Measurements from ENCODE around the gene ADGRE3. TPM values are rescaled to one million over a fixed set of nuclear protein-coding genes. Genes with fewer than 3 reads are reported as not detected.

Gene ADGRE3
- total RNA-seq, 1 donor from 2014 or later: not detected

DNA sequence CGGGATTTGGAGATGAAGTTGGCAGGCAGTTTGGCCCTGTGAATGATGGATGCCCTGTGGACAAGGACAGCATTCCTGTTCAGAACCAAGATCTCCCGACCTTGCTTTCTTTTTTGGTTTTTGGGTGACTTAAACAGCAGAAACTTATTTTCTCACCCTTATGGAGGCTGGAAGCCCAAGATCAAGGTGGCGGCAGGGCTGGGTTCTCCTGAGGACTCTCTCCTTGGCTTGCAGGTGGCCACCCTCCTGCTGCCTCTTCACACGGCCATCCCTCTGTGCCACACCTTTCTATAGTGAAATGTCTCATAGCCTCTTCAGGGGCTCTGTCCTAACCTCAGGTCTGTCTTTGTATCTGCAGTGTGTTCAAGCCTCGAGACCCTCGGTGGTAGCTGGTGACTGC lies 29.2 kb upstream of the ADGRE3 start:
- no peaks in the 10 kb centered on the region for H3K36me3 ChIP-seq
- Mint-ChIP-seq H3K4me3 (no peak overlapping the region), H3K4me1 (no peaks in the 10 kb centered on the region)

DNA sequence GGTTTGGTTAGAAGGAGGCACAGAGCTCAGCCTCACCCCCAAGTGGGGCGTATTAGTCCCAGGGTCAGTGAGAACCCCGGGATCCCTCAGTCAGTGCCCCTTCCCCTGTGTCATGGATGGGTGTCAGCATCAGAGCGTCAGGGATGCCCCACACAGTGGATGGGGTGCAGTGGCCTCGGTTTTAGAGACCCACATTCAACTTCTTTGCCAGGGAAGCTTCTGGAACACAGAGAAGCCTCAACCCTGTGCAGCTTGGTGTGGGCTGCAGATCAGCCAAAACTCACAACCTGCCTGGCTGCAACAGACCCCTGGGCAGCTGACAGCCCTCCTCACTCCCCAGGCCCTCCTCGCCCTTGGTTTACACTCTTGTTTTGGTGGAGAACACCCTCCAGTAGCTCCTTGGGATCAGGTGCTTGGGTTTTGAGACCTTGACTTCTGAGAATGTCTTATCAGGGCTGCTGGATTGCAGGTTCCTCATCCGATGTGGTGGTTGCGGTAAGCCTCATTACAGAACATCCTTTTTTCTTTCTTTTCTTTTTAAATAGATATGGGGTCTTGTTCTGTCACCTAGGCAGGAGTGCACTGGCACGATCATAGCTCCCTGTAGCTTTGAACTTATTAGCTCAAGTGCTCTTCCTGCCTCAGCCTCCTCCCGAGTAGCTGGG lies 26.2 kb upstream of the ADGRE3 start:
- Histone ChIP-seq H3K36me3 (no peaks in the 10 kb centered on the region), H3F3A (ENCODE audit: low read depth) (no peaks in the 10 kb centered on the region), H4K20me1 (ENCODE audit: low read depth) (no peaks in the 10 kb centered on the region), H3K9ac (no peak overlapping the region), H3K27me3 (no peaks in the 10 kb centered on the region), H3K4me2 (no peak overlapping the region), H3K4me3 (no peak overlapping the region), H3K79me2 (ENCODE audit: low read depth) (no peaks in the 10 kb centered on the region), H3K4me1 (no peaks in the 10 kb centered on the region), H3K9me3 (ENCODE audit: low read depth) (no peaks in the 10 kb centered on the region), H2AFZ (replicated peaks) (no peak overlapping the region), H3K27ac (no peak overlapping the region)
- Mint-ChIP-seq H3K4me3 (no peak overlapping the region), H3K9me3 (peaks cover 7% of the 10 kb centered on the region), H3K4me1 (no peaks in the 10 kb centered on the region), H3K27ac (no peak overlapping the region), H3K36me3 (peaks cover 40% of the 10 kb centered on the region), H3K27me3 (ENCODE audit: insufficient read depth, low read depth) (peaks cover 2% of the 10 kb centered on the region)
- DNase-seq (ENCODE audit: low spot score): no peak
- TF ChIP-seq EZH2phosphoT487 (IDR thresholded peaks at IDR 0.05) (no peak), EZH2 (IDR thresholded peaks at IDR 0.05) (no peak)
- TF ChIP-seq, protein P1, sequence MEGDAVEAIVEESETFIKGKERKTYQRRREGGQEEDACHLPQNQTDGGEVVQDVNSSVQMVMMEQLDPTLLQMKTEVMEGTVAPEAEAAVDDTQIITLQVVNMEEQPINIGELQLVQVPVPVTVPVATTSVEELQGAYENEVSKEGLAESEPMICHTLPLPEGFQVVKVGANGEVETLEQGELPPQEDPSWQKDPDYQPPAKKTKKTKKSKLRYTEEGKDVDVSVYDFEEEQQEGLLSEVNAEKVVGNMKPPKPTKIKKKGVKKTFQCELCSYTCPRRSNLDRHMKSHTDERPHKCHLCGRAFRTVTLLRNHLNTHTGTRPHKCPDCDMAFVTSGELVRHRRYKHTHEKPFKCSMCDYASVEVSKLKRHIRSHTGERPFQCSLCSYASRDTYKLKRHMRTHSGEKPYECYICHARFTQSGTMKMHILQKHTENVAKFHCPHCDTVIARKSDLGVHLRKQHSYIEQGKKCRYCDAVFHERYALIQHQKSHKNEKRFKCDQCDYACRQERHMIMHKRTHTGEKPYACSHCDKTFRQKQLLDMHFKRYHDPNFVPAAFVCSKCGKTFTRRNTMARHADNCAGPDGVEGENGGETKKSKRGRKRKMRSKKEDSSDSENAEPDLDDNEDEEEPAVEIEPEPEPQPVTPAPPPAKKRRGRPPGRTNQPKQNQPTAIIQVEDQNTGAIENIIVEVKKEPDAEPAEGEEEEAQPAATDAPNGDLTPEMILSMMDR (IDR thresholded peaks at IDR 0.05): no peak

More for the DNA sequence above, 29.2 kb upstream of the ADGRE3 start:
- no peak overlapping the region for H3K4me3 ChIP-seq
- H3K27ac ChIP-seq: no peak overlapping the region
- H3K4me2 ChIP-seq: no peak overlapping the region
- H3K36me3 Mint-ChIP-seq: peaks cover 56% of the 10 kb centered on the region
- peaks cover 7% of the 10 kb centered on the region for H3K9me3 Mint-ChIP-seq
- H3F3A ChIP-seq (ENCODE audit: low read depth): no peaks in the 10 kb centered on the region
- no peaks in the 10 kb centered on the region for H3K9me3 ChIP-seq (ENCODE audit: low read depth)
- H3K27me3 Mint-ChIP-seq (ENCODE audit: insufficient read depth, low read depth): peaks cover 2% of the 10 kb centered on the region
- no peaks in the 10 kb centered on the region for H3K27me3 ChIP-seq
- TF ChIP-seq EZH2 (IDR thresholded peaks at IDR 0.05) (no peak), EZH2phosphoT487 (IDR thresholded peaks at IDR 0.05) (no peak)
- TF ChIP-seq, protein P1 (IDR thresholded peaks at IDR 0.05): no peak
- H3K4me1 ChIP-seq: no peaks in the 10 kb centered on the region
- DNase-seq (ENCODE audit: low spot score): no peak
- no peaks in the 10 kb centered on the region for H4K20me1 ChIP-seq (ENCODE audit: low read depth)
- no peaks in the 10 kb centered on the region for H3K79me2 ChIP-seq (ENCODE audit: low read depth)
- H2AFZ ChIP-seq (replicated peaks): no peak overlapping the region
- H3K9ac ChIP-seq: no peak overlapping the region
- no peak overlapping the region for H3K27ac Mint-ChIP-seq

DNA sequence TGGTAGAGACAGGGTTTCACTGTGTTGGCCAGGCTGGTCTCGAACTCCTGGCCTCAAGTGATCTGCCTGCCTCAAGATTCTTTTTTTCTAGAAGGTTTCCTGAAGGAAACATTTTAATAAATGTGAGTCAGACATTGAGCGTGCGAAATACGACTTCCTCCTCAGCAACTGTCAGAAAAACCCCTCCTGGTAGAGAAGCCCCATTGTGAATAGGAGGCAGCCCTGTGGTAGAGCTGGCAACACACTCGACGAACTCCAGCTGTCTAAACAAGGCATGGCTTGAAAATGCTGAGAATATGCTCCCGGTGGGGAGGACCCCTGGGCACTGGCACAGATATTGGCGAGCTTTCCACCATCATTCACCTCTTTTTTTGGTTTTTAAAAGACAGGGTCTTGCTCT lies 25.0 kb upstream of the ADGRE3 start:
- Histone ChIP-seq H3K27ac (no peak overlapping the region), H3K4me2 (no peak overlapping the region), H3K9ac (no peak overlapping the region), H3K9me3 (ENCODE audit: low read depth) (no peaks in the 10 kb centered on the region), H3K79me2 (ENCODE audit: low read depth) (no peaks in the 10 kb centered on the region), H4K20me1 (ENCODE audit: low read depth) (no peaks in the 10 kb centered on the region), H3K4me1 (no peaks in the 10 kb centered on the region), H2AFZ (replicated peaks) (no peak overlapping the region), H3F3A (ENCODE audit: low read depth) (no peaks in the 10 kb centered on the region), H3K36me3 (no peaks in the 10 kb centered on the region), H3K4me3 (no peak overlapping the region), H3K27me3 (no peaks in the 10 kb centered on the region)
- no peak overlapping the region for H3K4me3 Mint-ChIP-seq
- no peaks in the 10 kb centered on the region for H3K4me1 Mint-ChIP-seq
- no peak for TF ChIP-seq EZH2phosphoT487 (IDR thresholded peaks at IDR 0.05)
- TF ChIP-seq, protein P1 (IDR thresholded peaks at IDR 0.05): no peak
- no peak for TF ChIP-seq EZH2 (IDR thresholded peaks at IDR 0.05)
- H3K9me3 Mint-ChIP-seq: peaks cover 7% of the 10 kb centered on the region
- no peak overlapping the region for H3K27ac Mint-ChIP-seq
- DNase-seq (ENCODE audit: low spot score): no peak
- peaks cover 38% of the 10 kb centered on the region for H3K36me3 Mint-ChIP-seq
- H3K27me3 Mint-ChIP-seq (ENCODE audit: insufficient read depth, low read depth): peaks cover 2% of the 10 kb centered on the region
